GM19099 (cell line): ENCODE measurements around the gene SPPL3.

Experiments
- POLR2A ChIP-seq: IDR thresholded peaks from 3 replicates; pipeline ENCODE4 v1.6.1; 2011; ENCODE audit warnings: low read depth; ENCODE audit not compliant: insufficient read length; ENCODE audit errors: extremely low read depth

The SPPL3 gene

DNA sequence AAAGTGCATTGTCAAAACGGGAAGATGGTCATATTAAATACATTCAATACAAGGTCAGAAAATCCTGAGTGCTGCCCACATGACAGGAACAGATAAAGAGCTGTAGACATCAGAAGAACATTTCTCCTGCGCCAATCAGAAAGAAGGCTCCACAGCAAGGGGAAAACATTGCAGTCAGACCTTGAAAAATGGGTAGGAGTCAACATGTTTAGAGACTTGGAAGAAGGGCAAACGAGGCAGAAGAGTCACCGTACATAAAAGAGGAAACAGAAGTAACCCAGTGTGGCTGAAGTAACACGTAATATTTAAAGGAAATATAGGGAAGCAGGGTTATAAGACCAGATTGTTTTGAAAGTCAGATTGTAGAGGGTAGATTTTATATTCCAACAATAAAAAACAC, 11.9 kb downstream of the SPPL3 start:
- TF ChIP-seq POLR2A = no peak

- TF ChIP-seq POLR2A = no peak
These were observed 13.2 kb downstream of the SPPL3 start for GRCh38 chr12:120890963-120891362.

- TF ChIP-seq POLR2A = no peak
These were observed 16.7 kb downstream of the SPPL3 start for GRCh38 chr12:120887253-120888043.

DNA sequence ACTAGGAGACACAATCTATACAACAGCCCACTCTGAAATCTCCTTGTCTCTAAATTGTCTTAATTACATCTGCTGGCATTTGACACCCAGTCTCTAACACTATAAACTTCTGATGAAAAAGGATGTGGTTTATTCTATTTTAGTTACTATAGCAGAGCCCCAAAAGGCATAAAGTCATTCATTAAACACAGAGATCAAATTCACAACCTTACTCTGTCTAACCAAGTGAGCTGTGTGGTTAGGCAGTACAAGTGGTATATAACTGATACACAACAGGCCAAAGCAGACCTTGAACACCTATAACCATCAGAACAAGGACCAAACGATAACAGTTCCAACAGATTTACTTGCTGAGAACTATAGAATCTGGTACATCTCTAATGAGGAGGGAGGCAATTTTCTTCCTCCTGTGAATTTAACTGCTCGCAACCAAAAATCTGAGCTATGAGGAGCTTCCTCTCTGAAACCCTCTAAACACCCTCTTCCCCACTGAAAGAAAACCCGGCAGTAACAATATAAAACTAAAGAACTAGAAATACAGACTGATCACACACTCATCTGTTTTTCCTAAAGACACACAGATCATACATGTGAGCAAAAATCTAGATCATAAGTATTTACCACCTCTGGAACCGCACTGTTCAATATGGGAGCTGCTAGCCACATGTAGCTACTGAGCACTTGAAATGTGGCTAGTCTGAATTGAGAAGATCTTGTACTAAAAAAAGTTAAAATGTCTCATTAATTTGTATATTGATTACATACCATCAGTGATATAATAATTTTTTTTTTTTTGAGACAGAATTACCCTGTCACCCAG, 17.7 kb downstream of the SPPL3 start:
- TF ChIP-seq POLR2A = peak; percentile 42

DNA sequence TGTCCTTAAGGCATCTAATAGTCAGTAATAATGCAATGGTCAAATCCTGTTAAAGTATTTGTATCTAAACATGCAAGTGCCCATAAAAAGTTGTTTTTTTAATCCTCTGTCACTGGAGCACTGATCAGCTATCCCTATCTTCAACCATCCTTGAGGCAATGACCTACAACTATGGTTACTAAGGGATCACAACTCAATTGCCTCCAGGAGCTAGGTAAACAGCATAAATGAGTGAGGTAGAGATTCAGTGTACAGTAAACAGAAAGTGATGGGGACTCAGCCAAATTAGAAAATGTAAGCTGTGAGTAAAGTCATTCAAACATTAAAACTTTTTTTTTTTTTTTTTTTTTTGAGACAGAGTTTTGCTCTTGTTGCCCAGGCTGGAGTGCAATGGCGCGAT, 18.6 kb downstream of the SPPL3 start:
- no peak for TF ChIP-seq POLR2A

DNA sequence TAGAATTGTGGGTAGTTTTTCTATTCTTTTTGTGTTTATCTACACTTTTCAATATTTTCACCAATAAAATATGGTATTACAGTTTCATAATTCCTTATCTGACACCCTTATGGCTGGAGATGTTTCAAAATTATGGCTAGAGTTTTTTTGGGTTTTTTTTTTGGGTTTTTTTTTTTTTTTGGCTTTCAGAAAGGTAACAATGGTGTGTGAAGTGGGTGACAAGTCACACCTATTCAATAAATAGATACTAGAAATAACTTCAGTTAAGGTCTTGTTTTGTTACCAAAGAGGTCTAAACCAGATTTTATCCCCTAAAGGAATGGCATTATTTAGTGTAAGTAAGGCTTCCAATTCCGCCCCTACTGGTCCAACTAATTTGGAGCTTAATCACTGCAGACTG, 19.5 kb downstream of the SPPL3 start:
- no peak for TF ChIP-seq POLR2A

GRCh38 chr12:120882055-120882555, 22.1 kb downstream of the SPPL3 start:
- no peak for TF ChIP-seq POLR2A

- TF ChIP-seq POLR2A = no peak
These were observed 24.3 kb downstream of the SPPL3 start for GRCh38 chr12:120879718-120880300.

DNA sequence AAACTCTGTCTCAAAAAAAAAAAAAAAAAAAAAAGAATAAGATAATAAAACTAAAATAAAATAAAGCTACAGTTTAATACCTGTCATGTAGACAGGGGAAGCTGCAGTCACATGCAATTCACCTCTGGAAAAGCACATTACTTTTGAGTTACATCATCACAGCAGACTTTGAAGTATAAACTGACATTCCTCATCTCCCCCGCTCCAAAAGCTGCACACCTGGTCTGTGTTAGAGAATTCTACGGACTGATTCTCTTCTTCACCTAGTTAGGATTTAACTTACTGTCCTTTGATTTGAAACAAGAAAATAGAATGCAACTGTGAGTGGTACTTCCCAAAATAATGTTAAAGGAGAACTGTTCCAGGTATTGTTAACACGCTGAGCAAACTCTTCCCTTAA, 25.1 kb downstream of the SPPL3 start:
- TF ChIP-seq POLR2A = no peak

- TF ChIP-seq POLR2A = no peak
These were observed 29.5 kb downstream of the SPPL3 start for GRCh38 chr12:120874547-120875245.

- no peak for TF ChIP-seq POLR2A
These were observed 30.9 kb downstream of the SPPL3 start for GRCh38 chr12:120873226-120873625.

- TF ChIP-seq POLR2A = no peak
These were observed 31.7 kb downstream of the SPPL3 start for GRCh38 chr12:120872487-120872886.

DNA sequence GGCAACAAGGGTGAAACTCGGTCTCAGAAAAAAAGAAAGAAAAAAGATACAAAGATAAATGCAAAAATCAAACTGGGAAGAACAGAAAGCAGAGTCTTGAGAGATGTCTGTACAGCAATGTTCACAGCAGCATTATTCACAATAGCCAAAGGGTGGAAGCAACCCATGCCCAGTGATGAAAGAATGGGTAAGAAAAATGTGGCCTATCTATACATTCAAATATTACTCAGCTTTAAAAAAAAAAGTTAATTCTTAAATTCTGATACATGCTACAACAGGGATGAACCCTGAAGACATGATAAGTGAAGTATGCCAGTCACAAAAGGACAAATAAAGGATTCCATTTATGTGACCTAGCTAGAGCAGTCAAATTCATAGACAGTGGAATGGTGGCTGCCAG, 33.7 kb downstream of the SPPL3 start:
- no peak for TF ChIP-seq POLR2A

DNA sequence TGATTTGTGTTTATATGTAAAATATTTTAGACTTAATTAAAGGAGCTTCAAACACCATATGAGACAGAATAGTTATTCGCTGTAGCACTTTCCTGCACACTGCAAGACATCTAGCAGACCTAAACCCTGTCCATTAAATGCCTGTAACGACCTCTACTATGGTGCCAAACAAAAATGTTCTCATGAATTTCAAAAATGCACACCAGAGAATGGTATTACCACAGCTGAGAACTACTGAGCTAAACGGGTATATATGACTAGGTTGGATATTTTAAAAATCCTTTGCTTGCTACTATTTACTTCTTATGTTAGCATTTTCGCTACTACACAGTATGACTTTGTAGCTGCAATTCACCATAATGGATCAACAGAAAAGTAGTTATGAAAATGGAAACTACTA, 34.8 kb downstream of the SPPL3 start:
- no peak for TF ChIP-seq POLR2A

DNA sequence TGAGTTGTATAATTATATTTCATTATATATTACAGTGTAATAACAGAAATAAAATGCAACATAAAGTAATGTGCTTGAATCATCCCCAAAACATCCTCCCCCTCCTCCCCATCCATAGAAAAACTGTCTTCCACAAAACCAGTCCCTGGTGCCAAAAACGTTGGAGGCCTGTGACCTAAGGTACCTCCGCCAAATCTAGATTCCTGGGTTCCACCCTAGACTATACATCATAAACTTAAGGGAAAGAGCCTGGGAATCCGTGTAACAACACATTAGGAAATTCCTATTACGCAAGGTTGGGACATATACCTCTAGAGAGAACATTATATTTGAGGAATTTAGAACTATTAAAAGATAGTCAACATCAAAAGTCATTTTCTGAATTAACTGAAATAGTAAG, 38.0 kb downstream of the SPPL3 start:
- TF ChIP-seq POLR2A = no peak
